Fibroblast of mammary gland (primary cell): Measurements from ENCODE around the gene SDK2.
A peak's percentile ranks its signal among the peaks of the same experiment; 100 is the strongest.

ENCODE experiments used
- DNase-seq: peaks from one replicate; pipeline ENCODE4 v3.0.0-alpha.2; 2010; ENCODE audit warnings: low read depth
- H3K4me3 ChIP-seq: 2 replicates; pipeline ENCODE4 v1.5.1; 2011; ENCODE audit warnings: low read depth, mild to moderate bottlenecking, low read length, moderate library complexity; ENCODE audit not compliant: control insufficient read depth
- CTCF ChIP-seq: conservative IDR thresholded peaks from 2 replicates; pipeline ENCODE4 v1.5.1; 2011; ENCODE audit warnings: low read depth, low read length, inconsistent platforms; ENCODE audit not compliant: control insufficient read depth, insufficient read depth

SDK2 gene

GRCh38 chr17:73569762-73570319, 74.4 kb downstream of the SDK2 start:
- DNase-seq: no peak
- TF ChIP-seq CTCF: no peak
- no peak overlapping the region for H3K4me3 ChIP-seq

DNA sequence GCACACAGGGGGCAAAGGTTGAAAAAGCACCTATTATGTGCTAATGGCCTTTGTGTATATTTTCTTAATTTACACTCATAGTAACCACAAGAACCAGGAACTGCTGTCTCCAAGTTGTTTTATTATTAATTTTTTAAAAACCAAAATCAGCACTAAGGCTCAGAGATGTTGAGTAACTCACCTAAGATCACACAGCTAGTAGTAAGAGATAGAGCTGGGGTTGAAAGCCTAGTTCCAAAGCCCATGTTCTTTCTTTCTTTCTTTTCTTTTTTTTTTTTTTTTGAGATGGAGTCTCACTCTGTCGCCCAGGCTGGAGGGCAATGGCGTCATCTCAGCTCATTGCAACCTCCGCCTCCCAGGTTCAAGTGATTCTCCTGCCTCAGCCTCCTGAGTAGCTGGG, 75.3 kb downstream of the SDK2 start:
- DNase-seq: no peak
- H3K4me3 ChIP-seq: no peak overlapping the region
- TF ChIP-seq CTCF: no peak

- TF ChIP-seq CTCF: no peak
- H3K4me3 ChIP-seq: no peak overlapping the region
- no peak for DNase-seq
These were observed 77.1 kb downstream of the SDK2 start for GRCh38 chr17:73566905-73567782.

GRCh38 chr17:73564843-73565242, 79.4 kb downstream of the SDK2 start:
- DNase-seq: peak; percentile 10
- TF ChIP-seq CTCF: no peak
- no peak overlapping the region for H3K4me3 ChIP-seq

GRCh38 chr17:73562896-73563295, 81.3 kb downstream of the SDK2 start:
- no peak overlapping the region for H3K4me3 ChIP-seq
- no peak for TF ChIP-seq CTCF

GRCh38 chr17:73561111-73561510, 83.1 kb downstream of the SDK2 start:
- no peak overlapping the region for H3K4me3 ChIP-seq
- TF ChIP-seq CTCF: no peak
- DNase-seq: no peak

More at GRCh38 chr17:73562896-73563295, 81.3 kb downstream of the SDK2 start:
- DNase-seq: peak; percentile 22
